ENCODE data around the gene SPTLC2.
"Not testable (repeated sequence)": the region's sequence is repeated elsewhere in the genome, so short reads cannot be mapped to it uniquely, and the experiment has no call there.

The SPTLC2 gene

DNA sequence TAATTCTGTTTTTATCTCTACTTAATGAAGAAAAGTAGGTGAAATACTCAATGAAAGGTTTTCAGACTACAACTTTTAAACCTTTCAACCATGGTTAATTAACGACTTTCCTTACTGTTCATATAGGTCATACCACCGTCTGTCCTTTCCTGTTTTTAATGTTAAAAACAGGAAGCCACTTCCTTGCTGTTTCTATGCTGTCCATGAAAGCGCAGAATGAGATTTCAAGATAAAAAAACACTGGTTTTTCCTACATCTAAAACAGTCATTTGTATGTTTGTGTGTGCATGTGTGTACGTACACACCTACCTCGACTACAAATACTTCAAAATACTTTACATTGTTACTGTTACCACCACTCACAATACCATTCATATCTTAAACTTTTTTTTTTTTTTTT lies 27.3 kb downstream of the SPTLC2 start:
- no peak for DNase-seq (ENCODE audit: low spot score)

DNA sequence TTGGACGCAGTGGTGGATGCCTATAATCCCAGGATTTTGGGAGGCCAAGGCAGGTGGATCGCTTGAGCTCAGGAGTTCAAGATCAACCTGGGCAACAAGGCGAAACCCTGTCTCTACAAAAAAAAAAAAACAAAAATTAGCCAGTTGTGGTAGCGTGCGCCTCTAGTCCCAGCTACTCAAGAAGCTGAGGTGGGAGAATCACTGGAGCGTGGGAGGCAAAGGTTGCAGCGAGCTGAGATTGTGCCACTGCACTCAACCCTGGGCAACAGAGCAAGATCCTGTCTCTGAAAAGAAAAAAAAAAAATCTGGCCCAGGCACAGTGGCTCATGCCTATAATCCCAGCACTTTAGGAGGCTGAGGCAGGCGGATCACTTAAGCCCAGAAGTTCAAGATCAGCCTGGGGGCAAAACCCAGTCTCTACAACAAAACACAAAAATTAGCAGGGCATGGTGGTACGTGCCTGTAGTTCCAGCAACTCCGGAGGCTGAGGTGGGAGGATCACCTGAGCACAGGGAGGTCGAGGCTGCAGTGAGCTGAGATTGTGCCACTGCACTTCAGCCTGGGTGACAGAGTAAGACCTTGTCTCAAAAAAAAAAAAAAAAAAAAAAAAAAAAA lies 27.9 kb downstream of the SPTLC2 start:
- DNase-seq (ENCODE audit: low spot score), result not testable (repeated sequence)

DNA sequence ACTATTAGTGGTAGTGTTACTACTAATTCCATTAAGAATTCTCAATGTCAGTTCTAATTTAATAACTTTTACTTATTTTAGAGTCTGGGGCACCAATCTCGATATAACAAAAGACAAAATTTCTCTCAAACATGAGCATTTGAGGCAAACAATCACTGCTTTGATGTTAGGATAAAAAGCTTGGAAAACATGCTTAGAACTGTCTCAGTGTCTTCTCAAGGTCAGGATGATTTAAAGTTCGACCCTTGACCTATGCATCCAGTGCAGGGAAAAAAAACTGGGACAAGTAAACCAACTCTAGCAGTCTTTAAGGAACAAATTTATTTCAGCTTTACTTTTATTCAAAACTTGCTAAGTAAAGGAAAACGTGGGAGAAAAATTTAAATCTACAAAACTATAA lies 31.1 kb downstream of the SPTLC2 start:
- no peak for DNase-seq (ENCODE audit: low spot score)

DNA sequence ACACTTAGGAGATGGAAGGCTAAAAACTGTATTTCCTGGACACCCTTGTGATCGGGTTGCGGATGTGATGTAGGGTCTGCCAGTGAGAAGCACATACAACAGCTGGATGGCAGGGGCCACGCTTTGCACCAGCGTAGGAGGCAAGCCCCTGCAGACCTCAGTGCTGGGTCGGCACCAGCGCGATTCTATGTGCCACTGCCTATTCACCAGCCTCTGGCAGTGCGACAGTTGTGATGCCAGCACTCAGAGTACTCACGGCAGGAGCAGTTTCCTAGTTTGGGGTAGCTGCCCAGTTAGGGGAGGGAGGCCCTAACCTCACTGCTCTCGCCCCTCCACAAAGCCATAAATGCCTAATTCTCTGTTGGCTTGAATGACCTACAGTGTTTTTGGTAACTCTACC lies 31.6 kb downstream of the SPTLC2 start:
- DNase-seq (ENCODE audit: low spot score), result no peak

DNA sequence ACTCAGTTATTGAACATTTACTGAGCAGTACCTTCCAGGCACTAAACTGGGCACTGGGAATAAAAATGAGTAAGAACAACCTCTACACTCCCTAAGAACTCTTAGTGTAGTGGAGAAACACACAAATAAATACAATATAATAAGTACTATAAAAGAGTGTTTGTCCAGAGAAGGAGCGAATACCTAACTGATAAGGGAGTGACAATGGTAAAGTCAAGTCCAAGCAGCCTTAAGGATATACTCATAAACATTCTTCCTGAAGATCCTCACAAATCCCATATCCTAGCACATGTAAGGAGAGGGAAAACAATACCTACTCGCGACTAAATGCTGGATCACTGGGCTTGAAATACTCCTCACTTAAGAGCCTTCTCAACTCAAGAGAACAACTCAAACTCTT lies 32.8 kb downstream of the SPTLC2 start:
- DNase-seq (ENCODE audit: low spot score), result no peak

DNA sequence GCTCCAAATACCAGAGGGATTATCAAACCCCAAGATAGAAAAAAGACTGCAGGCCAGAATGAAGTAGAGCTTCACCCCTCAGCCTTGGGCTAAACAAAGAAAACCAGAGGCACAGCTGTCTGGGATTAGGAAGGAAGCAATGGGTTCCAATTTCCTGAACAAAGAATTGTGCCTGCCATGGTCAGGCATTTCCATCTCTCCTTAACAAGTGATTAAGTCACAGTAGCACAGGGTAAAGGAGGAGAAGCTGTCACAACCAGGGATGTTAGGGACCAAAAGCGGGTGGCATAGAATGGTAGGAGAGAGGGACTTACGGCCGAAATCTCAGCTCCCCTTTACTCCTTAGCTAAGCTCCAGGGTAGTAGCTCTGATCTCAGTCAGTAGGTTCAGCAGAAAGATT lies 33.9 kb downstream of the SPTLC2 start:
- no peak for DNase-seq (ENCODE audit: low spot score)

DNA sequence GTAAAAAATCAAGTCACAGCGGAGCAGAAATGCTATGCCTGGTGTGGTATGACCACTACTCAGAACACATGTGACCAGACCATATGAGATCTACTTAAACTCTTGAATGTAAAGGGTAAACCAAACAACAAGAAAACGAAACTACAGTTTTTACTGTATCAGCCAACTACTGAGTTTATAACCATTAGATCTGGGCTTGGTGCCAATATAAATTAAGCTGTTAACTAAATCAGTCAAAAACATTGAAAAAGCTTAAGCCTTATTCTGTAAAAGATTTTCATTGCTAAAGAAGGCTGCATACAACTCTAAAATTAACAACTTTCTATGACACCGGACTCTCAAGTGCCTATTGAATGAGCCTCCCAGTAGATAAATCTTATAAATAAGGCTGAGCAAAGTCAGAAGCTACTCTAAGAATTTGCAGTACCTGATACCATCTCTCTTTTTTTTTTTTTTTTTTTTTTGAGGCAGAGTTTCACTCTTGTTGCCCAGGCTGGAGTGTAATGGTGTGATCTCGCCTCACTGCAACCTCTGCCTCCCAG lies 35.4 kb downstream of the SPTLC2 start:
- peak; percentile 20 for DNase-seq (ENCODE audit: low spot score)

DNA sequence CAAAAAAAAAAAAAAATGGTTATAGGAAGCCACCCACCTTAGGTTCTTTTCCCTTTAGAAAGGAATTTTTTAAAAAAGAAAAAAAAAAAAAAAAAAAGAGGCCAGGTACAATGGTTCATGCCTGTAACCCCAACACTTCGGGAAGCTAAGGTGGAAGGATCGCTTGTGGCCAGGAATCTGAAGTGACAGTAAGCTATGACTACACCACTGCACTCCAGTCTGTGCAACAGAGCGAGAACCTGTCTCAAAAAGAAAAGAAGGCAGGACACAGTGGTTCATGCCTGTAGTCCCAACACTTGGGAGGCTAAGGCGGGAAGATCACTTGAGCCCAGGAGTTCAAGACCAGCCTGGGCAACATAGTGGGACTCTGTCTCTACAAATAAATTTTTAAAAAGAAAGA lies 36.0 kb downstream of the SPTLC2 start:
- no peak for DNase-seq (ENCODE audit: low spot score)

DNA sequence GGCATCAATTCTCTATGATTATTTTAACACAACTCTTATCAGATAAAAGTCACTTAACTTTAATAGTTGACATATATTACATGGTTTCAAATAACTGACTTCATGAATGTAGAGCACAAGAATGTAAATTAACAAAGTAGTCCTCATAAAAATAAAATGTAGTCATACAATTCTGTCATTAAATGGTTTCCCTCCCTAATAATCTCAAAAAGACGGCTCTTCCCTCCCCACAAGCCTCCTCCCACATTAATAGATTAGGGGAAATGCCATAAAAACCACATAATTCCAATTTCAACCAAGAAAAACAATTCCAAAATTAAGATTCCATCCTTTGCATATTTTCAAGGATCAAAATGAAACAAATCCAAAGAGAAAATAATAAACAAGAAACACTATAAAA lies 36.7 kb downstream of the SPTLC2 start:
- DNase-seq (ENCODE audit: low spot score), result peak; percentile 22

DNA sequence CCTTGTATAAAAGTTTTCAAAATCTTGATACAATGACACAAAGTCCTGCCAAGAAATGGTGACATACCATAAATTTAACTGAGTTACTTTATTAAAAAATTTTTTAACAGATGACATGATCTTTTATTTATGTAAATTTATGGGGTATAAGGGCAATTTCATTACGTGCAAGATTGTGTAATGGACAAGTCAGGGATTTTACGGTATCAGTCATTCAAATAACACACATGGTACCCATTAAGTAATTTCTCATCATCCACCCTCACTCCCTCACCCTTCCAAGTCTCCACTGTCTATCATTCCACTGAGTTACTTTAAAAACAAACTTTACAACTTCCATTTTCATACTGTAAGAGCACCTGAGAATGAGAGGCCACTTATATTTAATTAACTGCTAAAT lies 37.4 kb downstream of the SPTLC2 start:
- peak; percentile 28 for DNase-seq (ENCODE audit: low spot score)

DNA sequence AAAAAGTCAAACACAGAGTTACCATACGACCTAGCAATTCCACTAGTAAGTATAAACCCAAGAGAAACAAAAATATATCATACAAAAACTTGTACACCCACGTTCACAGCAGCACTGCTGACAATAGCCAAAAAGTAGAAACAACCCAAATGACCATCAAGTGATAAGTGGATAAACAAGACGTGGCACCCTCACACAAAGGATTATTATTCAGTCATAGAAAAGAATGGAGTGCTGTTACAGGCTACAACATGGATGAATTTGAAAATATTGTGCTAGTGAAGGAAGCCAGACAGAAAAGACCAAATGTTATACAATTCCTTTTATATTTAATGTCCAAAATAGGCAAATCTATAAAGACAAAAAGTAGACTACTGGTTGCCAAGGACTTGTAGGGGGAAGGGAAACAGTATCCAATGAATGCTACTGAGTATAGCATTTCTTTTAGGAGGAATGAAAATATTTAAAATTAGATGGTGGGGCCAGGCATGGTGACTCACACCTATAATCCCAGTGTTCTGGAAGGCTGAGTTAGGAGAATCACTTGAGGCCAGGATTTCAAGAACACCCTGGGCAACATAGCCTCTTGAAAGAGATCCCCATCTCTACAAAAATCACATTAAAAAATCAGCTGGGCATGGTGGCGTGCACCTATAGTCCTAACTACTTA lies 41.9 kb downstream of the SPTLC2 start:
- no peak for DNase-seq (ENCODE audit: low spot score)

DNA sequence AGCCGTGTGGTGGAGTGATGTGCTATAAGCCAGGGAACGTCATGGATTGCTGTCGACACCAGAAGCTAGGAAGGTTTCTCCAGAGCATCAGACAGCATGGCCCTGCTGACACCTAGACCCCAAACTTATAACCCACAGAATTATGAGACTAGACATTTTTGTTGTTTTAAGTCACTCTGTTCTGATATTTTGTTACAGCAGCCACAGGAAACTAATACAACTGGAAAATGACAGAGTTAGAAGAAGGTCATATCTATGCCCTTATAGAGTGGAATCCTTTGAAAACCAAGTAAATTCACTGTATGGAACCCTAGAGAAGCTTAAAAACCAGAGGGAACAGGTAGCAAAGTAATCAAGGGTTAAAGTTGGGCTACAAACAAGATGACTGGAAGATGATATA lies 42.5 kb downstream of the SPTLC2 start:
- no peak for DNase-seq (ENCODE audit: low spot score)

DNA sequence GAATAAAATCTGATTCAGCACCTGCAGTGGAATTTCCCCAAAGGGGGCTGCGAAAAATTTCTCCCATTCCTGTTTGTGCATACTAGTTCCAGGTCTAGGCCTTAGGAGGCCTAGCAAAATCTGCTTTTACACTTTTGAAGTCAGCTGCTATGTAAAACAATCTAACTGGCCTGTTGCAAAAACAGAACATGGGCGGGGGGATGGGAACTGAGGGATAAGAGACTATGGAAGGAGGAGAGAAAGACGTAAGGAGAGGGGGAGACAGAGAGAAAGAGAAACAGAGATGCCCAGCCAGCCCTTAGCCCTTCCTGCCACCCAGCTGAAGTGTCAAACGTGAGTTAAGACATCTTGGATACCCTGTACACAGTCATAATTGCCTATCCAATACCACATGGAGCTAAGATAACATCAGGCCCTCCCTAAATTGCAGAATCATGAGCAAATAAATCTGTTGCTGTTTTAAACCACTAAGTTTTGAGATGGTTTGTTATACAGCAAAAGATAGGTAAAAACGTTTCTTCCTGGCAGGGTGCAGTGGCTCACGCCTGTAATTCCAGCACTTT lies 45.6 kb downstream of the SPTLC2 start:
- no peak for DNase-seq (ENCODE audit: low spot score)

DNA sequence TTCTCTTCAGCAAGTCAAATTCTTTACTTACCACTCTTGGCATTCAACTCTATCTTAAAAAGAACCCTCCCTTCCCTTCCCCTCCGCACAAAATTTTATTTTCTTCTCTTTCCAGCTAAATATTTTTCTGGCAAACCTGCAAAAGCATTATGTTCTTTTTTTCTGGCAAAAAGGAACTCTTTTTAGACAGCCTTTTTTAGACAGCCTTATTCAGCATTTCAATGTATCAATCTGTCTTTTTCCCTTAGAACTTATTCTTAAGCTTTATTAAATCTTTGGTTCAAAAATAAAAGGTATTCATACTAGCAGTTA lies 50.5 kb downstream of the SPTLC2 start:
- no peak for DNase-seq (ENCODE audit: low spot score)

DNA sequence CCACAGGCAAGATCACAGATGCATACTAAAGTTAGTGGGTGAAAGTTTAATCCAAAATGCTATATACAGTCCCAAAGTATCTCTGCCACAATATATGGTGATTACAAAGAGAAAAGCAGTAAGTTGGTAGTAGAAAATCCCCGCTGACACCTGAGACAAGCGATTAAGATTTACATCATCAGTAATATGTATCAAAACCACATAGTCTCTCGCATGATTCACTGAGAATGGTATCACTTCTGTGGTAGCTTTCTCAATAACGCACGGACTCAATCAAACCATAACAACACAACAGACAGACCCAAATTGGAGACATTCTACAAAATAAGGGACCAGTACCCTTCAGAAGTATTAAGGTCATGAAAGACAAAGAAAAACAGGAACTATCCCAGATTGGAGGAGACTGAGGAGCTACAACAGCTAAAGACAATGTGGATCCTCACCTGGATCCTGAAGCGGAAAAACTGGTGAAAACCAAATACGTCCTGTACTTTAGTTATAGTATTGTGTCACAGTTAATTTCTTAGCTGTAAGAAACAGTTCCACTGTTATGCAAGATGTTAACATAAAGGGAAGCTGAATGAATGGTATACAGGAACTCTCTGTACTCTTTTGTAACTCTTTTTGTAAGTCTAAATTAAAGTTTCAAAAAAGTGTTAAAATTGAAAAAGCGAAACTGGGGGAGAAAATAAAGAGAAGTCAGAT lies 51.0 kb downstream of the SPTLC2 start:
- DNase-seq (ENCODE audit: low spot score), result no peak

DNA sequence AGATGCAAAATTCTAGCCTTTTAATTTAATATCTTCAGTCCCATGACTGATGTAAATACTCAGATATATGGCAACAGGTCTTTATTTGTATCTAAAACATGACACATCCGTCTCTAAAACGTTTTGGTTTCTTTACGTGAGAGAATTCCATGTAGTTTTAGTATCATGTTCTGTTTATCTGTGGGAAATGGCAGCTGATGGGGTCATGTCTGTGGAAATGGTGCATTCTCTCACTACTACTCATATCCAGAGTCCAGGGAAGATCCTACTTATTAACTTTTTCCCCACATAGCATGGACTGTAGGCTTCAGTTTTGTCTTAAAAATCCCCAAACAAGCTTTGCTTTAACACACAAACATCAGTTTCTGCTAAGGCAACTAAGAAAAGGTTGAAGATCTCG lies 53.8 kb downstream of the SPTLC2 start:
- no peak for DNase-seq (ENCODE audit: low spot score)

DNA sequence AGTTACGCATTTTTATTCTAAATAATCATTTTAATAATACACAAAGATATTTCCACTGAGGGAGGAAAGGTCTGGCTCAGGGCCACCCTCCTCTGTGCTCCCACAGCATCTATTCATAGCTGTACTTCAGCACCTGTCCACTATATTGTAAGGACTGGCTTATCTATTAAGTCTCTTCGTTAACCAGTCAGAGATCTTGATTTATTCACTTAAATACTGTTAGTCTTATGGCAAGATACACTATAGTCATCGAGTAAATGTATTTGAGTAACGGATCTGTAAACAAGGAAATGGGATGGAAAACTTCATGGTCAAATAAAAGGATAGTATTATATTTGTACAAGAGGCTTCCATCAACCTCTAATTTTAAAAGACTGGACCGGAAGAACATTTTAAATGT lies 54.6 kb downstream of the SPTLC2 start:
- DNase-seq (ENCODE audit: low spot score), result no peak

DNA sequence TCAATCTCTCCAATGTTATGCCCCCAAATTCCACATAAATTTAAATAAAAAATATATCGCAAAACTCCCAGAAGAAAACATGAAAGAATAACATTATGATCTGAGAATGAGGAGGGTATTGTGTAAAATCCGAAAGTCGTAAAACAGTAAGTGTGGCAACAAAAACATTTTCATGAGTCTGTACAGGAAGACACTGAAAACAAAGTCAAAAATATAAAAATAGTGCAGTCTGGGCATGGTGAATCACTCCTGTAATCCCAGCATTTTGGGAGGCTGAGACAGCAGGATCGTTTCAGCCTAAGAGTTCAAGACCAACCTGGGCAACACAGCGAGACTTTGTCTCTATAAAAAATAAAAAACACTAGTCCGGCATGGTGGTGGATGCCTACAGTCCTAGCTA lies 57.1 kb downstream of the SPTLC2 start:
- DNase-seq (ENCODE audit: low spot score), result no peak

DNA sequence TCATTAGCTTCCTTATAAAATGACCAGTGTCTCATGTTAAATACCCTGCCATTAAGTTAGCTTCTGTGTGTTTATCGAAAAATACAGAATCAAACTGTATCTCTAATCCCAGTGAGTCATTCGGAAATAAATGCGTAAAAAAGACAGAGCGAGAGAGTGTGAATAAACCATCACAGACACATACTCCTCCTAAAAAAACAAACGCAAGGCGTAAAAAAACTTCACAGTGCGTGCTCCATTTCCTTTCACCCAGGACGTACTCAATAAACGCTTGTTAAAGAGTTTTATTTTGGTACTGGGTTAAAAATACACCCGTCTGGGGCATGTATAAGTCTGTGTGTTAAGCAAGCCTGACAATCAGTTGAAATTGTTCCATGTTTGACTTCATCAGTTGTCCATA lies 59.0 kb downstream of the SPTLC2 start:
- no peak for DNase-seq (ENCODE audit: low spot score)

DNA sequence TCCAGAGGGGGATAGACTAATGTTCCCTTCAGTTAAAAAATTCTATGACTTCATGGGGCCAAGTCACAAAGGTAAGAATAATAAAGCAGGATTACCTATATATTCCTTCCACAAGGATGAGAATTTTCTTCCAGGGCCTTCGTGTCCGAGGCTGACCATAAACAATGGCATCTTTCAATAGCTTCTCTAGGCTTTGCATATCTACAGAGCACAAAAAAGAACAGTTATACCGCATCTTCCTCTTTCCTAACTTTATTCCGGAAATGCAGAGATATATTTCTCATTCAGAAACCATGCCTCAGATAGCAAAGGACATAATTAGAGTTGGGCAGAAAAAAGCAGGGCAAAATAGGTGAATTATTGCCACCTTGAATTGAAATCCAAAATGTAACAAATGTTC lies 59.5 kb downstream of the SPTLC2 start:
- no peak for DNase-seq (ENCODE audit: low spot score)

DNA sequence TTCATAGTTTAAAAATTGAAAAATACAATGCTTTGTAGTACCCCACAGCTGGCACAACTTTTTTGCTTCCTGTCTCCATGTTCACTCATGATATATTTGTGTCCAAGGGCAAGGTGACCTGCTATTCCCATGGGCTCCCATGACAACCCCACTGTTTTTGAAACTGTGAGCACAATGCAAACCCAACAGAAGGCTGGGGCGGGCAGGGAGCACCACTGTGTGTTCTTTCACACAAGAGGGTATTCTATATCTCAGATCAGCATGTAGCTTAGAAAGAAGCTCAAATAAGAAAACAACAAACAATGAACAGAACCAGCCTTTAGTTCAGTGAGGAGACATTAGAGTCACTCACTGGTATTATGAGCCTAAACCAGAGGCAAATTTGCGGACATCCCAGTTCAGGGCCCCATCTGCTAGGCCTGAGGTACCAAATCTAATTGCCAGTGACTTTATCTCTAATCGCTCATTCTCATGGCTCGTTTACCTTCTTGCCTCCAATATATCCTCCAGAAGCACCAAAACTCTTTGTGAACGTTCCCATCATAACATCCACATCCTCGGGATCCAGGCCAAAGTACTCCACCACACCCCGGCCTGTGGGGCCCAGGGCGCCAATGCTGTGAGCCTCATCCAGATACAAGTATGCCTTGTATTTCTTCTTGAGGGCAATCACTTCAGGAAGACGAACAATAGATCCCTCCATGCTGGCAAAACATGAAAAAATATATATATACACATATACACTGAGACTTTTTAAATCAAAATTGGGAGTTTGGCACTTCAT lies 61.4 kb downstream of the SPTLC2 start:
- no peak for DNase-seq (ENCODE audit: low spot score)

DNA sequence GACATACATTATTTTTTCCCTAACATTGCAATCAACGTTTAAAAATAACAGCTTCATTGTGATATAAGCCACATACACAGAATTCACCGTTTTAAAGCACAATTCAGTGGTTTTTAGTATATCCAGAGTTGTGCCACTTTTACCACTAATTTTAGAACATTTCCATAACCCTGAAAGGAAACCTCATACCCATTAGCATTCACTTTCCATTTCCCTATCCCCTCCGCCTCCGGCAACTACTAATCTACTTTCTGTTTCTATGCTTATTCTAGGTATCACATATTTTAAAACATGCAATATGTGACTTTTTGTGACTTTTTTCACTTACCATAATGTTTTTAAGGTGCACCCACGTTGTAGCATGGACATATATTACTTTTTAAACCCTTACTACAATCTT lies 62.2 kb downstream of the SPTLC2 start:
- DNase-seq (ENCODE audit: low spot score), result no peak

All from AG20443 (cell line).